ENCODE results near the gene RAB20. TPM values are rescaled to one million over a fixed set of nuclear protein-coding genes. Genes with fewer than 3 reads are reported as not detected.

The RAB20 gene
- total and polyA plus RNA-seq, 10 donors: 19.1 to 96.4 (median 52.8) TPM

DNA sequence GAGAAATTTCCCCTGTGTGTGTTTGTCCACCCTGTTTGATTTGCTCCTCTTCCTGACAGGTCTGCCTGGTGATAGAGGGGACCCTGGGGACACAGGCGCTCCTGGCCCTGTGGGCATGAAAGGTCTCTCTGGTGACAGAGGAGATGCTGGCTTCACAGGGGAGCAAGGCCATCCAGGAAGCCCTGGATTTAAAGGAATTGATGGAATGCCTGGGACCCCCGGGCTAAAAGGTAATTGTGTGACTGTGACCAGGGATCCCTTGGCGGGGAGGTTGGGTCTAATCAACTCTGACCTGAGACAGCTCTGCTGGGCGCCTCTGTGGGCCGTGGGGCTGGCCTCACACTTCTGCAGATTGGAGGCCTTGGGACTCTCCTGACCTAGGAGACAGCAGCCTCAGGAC lies 81.4 kb downstream of the RAB20 start:
- Histone ChIP-seq H3K27ac (no peak overlapping the region), H3K27me3 (replicated peaks in 1 of 7) (no peaks in the 10 kb centered on the region), H3K36me3 (peaks cover 0 to 83% (median 20%) of the 10 kb centered on the region in 6 donors), H3K4me3 (no peak overlapping the region), H3K4me1 (peaks cover 0 to 5% (median 1%) of the 10 kb centered on the region in 6 donors), H3K9me3 (no peaks in the 10 kb centered on the region)
- TF ChIP-seq POLR2AphosphoS5 (IDR thresholded peaks at IDR 0.05) (no peak), POLR2A (IDR thresholded peaks at IDR 0.05) (no peak), CTCF (IDR thresholded peaks at IDR 0.05 in 8 of 11, conservative IDR thresholded peaks at IDR 0.05 in 3 of 11) (no peak)
- intact Hi-C loops (cut with DNase I; ENCODE audit: low total_unique reads): no loop called here
- WGBS, 5 donors: 71 to 89% (median 79%) methylated on average over 1 to 5 of the region's 5 CpGs
- DNase-seq: no peak

DNA sequence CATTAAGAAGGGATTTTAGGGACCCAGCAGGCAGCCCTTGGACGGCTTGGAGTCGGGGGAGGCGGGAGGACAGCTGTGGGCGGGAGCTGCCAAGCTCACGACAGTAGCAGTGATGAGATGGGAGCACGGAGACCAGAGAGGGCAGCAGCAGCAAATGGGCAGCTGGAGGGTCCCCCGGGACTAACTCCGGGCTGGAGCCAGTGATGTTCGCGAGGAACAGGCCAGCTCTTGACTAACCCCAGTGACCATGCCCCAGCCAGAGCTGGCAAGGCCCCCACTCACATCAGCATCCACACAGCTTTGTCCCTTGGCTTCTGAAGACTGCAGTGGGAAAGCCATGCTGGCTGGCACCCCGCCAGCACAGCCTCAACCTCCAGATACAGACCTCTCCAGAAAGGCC lies 81.9 kb downstream of the RAB20 start:
- H3K4me1 ChIP-seq: peaks cover 0 to 5% (median 2%) of the 10 kb centered on the region in 6 donors
- peaks cover 0 to 83% (median 16%) of the 10 kb centered on the region in 6 donors for H3K36me3 ChIP-seq
- intact Hi-C loops (cut with DNase I; ENCODE audit: low total_unique reads): no loop called here
- peak overlapping the region in 2 of 8 donors; percentile 2 for H3K27ac ChIP-seq
- TF ChIP-seq CTCF (IDR thresholded peaks at IDR 0.05 in 8 of 11, conservative IDR thresholded peaks at IDR 0.05 in 3 of 11) (no peak), POLR2A (IDR thresholded peaks at IDR 0.05) (no peak), POLR2AphosphoS5 (IDR thresholded peaks at IDR 0.05) (peak in 1 of 3 donors; percentile 6)
- no peak overlapping the region for H3K4me3 ChIP-seq
- no peaks in the 10 kb centered on the region for H3K9me3 ChIP-seq
- no peak for DNase-seq
- H3K27me3 ChIP-seq (replicated peaks in 1 of 7): no peaks in the 10 kb centered on the region
- 81 to 95% (median 90%) methylated on average over 10 to 11 of the region's 11 CpGs for WGBS, 5 donors

DNA sequence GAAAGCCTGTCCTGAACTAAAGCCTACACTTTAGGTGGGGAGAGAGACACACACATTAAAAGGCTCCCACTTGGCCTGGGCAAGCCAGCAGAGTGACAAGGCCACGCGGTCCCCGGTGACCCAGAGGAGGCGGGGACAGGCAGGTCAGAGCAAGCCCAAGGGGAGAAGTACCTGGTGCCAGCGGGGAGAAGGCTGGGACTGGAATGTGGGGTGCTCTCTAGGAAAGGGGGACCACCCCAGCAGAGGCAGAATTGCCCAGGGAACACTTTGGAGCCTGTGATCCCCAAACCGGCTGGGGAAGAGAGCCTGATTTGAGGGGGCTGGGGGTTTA lies 82.3 kb downstream of the RAB20 start:
- intact Hi-C loops (cut with DNase I; ENCODE audit: low total_unique reads): no loop called here
- Histone ChIP-seq H3K36me3 (peaks cover 0 to 83% (median 13%) of the 10 kb centered on the region in 6 donors), H3K27ac (peak overlapping the region in 2 of 8 donors; percentile 2), H3K27me3 (replicated peaks in 1 of 7) (no peaks in the 10 kb centered on the region), H3K4me3 (no peak overlapping the region), H3K9me3 (no peaks in the 10 kb centered on the region), H3K4me1 (peaks cover 0 to 5% (median 2%) of the 10 kb centered on the region in 6 donors)
- 90 to 96% (median 93%) methylated on average over 6 of the region's 6 CpGs for WGBS, 5 donors
- no peak for DNase-seq
- TF ChIP-seq CTCF (IDR thresholded peaks at IDR 0.05 in 8 of 11, conservative IDR thresholded peaks at IDR 0.05 in 3 of 11) (no peak), POLR2AphosphoS5 (IDR thresholded peaks at IDR 0.05) (no peak), POLR2A (IDR thresholded peaks at IDR 0.05) (no peak)

- Histone ChIP-seq H3K9me3 (no peaks in the 10 kb centered on the region), H3K36me3 (peaks cover 0 to 83% (median 13%) of the 10 kb centered on the region in 6 donors), H3K4me3 (no peak overlapping the region), H3K27me3 (replicated peaks in 1 of 7) (no peaks in the 10 kb centered on the region), H3K27ac (peak overlapping the region in 1 of 8 donors; percentile 20), H3K4me1 (peaks cover 0 to 5% (median 2%) of the 10 kb centered on the region in 6 donors)
- intact Hi-C loops (cut with DNase I; ENCODE audit: low total_unique reads): no loop called here
- WGBS, 5 donors: 82 to 94% (median 87%) methylated on average over 10 to 16 of the region's 16 CpGs
- no peak for DNase-seq
- TF ChIP-seq POLR2AphosphoS5 (IDR thresholded peaks at IDR 0.05): no peak
- TF ChIP-seq CTCF (IDR thresholded peaks at IDR 0.05 in 8 of 11, conservative IDR thresholded peaks at IDR 0.05 in 3 of 11): no peak
- no peak for TF ChIP-seq POLR2A (IDR thresholded peaks at IDR 0.05)
Measured at GRCh38 chr13:110478405-110479214, 82.9 kb downstream of the RAB20 start.

Measured in spleen (tissue), 11 donors.